DND-41 (cell line): Measurements from ENCODE around the gene TUB.

Experiments
- EZH2 ChIP-seq: IDR thresholded peaks from 3 replicates; pipeline ENCODE4 v1.6.1; 2012; ENCODE audit warnings: borderline replicate concordance, low read depth, mild to moderate bottlenecking, moderate library complexity, low read length, inconsistent platforms; ENCODE audit not compliant: severe bottlenecking
- TF ChIP-seq, protein P1 (sequence below): IDR thresholded peaks from 2 replicates; pipeline ENCODE4 v1.5.1; 2012; ENCODE audit warnings: borderline replicate concordance, low read length, moderate library complexity, mild to moderate bottlenecking; ENCODE audit not compliant: poor library complexity, severe bottlenecking; ENCODE audit errors: extremely low read depth

GRCh38 chr11:8043756-8044155 lies 37.3 kb upstream of the TUB start:
- TF ChIP-seq, protein P1, sequence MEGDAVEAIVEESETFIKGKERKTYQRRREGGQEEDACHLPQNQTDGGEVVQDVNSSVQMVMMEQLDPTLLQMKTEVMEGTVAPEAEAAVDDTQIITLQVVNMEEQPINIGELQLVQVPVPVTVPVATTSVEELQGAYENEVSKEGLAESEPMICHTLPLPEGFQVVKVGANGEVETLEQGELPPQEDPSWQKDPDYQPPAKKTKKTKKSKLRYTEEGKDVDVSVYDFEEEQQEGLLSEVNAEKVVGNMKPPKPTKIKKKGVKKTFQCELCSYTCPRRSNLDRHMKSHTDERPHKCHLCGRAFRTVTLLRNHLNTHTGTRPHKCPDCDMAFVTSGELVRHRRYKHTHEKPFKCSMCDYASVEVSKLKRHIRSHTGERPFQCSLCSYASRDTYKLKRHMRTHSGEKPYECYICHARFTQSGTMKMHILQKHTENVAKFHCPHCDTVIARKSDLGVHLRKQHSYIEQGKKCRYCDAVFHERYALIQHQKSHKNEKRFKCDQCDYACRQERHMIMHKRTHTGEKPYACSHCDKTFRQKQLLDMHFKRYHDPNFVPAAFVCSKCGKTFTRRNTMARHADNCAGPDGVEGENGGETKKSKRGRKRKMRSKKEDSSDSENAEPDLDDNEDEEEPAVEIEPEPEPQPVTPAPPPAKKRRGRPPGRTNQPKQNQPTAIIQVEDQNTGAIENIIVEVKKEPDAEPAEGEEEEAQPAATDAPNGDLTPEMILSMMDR: no peak
- no peak for TF ChIP-seq EZH2
